Adrenal gland (tissue), 5 donors: Measurements from ENCODE around the gene BBX.

Source experiments
- POLR2A ChIP-seq, 2 donors: fragments of 450-650 bp; IDR thresholded peaks; one replicate each; pipeline ENCODE4 v1.6.1; 2017; ENCODE audit warnings: antibody characterized with exemption in 2 of 2, mild to moderate bottlenecking in 2 of 2, moderate library complexity in 1 of 2
- TF ChIP-seq, protein P1 (sequence below), 6 experiments: fragments of 450-650 bp in 4 of 6; fragments of 200-600 bp in 2 of 6; sonication (generic) in 1 of 6; IDR thresholded peaks; 1 replicate in 5 of 6; 2 replicates in 1 of 6; pipeline versions ENCODE4 v1.5.1 to v1.8.0; 2016 to 2021; ENCODE audit warnings: antibody characterized with exemption in 6 of 6, mild to moderate bottlenecking in 2 of 6, moderate library complexity in 1 of 6
- donor health status: DM: no; HTN: no; CAD: no.

GRCh38 chr3:107848351-107848915 lies 325.7 kb downstream of the BBX start:
- TF ChIP-seq, protein P1, sequence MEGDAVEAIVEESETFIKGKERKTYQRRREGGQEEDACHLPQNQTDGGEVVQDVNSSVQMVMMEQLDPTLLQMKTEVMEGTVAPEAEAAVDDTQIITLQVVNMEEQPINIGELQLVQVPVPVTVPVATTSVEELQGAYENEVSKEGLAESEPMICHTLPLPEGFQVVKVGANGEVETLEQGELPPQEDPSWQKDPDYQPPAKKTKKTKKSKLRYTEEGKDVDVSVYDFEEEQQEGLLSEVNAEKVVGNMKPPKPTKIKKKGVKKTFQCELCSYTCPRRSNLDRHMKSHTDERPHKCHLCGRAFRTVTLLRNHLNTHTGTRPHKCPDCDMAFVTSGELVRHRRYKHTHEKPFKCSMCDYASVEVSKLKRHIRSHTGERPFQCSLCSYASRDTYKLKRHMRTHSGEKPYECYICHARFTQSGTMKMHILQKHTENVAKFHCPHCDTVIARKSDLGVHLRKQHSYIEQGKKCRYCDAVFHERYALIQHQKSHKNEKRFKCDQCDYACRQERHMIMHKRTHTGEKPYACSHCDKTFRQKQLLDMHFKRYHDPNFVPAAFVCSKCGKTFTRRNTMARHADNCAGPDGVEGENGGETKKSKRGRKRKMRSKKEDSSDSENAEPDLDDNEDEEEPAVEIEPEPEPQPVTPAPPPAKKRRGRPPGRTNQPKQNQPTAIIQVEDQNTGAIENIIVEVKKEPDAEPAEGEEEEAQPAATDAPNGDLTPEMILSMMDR (IDR thresholded peaks at IDR 0.05): no peak
- no peak for TF ChIP-seq POLR2A (IDR thresholded peaks at IDR 0.05)
